Activated CD4-positive, alpha-beta T cell treated with anti-CD3 and anti-CD28 coated beads, Interleukin-2, Interleukin-4, amounts not matched to agents 100 ng/mL and 50 ng/mL, durations not matched to agents 16 hours and 8 hours (primary cell): ENCODE data around the gene TCERG1L.

Source experiments
- DNase-seq: peaks from one replicate; pipeline ENCODE4 v3.0.0-alpha.2; 2020; ENCODE audit warnings: low spot score

The TCERG1L gene

DNA sequence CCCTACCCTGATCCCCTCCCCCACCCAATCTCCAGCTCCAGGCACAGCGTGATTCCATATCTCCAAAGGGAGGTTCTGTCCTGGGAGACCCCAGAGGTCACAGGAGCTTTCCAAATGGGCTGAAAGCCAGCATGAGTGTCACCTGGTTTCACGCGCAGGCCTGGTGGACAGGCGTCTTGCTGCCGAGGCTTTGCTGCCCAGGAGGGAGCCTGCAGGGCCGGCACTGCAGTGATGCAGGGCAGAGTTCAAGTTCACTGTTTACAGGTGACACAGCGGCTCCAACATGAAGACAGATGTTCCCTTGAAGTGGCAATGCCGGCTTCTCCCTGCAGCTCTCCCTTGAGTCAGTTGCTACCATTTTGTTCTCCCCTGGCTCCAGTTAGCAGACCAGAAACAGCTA, 104.3 kb downstream of the TCERG1L start:
- DNase-seq: no peak

DNA sequence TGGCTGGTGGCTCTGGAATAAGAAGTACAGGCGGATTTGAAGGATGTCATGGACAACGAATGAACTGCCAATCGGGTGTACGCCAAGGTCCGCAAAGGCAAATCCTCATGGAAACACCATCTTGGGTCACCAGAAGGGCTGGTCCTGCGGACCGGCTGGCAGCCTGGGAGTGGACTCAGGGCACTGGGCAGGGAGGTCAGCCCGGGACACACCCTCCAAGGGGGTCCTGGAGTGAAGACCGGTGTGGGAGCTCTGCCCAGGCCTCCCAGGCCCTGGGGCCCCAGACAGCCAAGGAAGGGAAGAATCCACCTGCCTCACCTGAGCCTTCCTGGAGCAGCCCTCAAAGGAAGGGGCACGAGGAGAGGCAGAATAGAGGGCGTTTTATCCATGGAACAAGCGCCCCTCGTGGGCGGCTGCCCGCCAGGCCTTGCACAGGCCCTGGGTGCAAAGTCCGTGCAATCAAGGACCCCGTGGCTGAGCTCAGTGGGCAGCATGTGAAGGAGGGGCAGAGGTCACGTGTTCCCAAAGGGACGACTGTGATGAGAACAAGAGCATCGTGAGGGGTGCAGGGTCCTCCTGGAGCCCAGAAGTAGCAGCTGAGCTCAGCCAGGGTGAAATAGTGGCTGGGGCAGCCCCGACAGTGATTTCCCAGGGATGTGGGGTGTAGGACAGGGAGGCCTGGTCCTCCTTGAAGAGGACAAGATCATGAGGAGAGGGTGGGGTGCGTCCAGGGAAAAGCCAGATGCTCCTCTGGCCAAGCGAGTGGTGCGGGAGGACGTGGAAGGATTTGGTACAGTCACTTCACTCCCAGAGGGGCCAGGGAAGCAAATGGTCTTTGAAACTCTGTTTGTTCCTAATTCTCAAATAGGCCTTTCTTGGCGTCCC, 105.2 kb downstream of the TCERG1L start:
- DNase-seq: no peak

DNA sequence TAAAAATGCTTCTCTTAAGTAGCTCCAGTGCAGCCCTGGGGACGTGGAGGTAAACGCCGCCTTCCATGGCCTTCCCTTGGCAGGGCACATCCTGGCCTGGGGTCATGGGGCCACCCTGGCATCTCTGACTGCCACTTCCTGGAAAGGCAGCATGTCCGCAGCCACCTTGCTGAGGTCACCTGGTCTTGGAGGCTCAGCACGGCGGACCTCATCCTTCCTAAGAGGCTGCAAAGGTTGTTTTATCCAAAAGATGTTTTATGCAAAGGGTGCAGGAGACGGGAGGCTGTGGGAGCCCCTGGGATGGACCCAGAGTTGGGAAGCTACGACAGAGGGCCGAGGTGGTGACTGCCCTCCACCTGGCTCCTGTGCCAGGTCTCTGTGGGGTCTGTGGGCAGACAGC, 106.0 kb downstream of the TCERG1L start:
- no peak for DNase-seq

DNA sequence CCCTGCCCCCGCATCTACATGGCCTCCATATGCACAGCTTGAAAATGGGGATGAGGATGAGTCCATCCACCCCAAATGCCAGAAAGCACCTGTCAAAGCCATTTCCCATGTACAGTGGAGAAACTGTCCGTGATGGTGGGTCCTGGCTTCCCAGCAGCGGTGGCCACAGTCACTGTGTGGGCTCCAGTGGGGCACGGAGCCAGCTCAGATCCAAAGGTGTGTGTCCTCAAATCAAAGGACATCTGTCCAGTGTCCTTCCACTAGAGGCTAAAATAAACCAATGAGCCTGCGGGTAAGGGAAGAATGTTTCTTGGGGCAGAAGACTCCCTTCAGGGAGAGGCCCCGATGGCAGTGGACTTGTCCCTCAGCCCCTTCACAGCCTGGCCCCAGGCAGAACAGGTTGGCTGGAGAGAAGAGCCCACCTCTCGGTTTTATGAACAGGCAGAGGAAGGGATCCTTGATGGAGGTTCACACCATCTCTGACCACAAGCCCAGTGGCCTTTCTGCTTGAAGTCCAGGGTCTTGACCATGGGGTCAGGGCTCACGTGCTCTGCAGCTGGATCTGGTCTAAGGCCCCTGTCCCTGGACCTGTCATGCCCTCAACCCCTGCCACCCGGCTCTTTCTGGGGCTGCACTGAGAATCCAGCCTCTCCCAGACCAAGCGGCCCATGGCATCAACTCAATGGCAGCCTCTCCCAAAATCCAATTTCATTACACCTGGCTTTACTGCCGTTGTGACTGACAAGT, 106.9 kb downstream of the TCERG1L start:
- no peak for DNase-seq

DNA sequence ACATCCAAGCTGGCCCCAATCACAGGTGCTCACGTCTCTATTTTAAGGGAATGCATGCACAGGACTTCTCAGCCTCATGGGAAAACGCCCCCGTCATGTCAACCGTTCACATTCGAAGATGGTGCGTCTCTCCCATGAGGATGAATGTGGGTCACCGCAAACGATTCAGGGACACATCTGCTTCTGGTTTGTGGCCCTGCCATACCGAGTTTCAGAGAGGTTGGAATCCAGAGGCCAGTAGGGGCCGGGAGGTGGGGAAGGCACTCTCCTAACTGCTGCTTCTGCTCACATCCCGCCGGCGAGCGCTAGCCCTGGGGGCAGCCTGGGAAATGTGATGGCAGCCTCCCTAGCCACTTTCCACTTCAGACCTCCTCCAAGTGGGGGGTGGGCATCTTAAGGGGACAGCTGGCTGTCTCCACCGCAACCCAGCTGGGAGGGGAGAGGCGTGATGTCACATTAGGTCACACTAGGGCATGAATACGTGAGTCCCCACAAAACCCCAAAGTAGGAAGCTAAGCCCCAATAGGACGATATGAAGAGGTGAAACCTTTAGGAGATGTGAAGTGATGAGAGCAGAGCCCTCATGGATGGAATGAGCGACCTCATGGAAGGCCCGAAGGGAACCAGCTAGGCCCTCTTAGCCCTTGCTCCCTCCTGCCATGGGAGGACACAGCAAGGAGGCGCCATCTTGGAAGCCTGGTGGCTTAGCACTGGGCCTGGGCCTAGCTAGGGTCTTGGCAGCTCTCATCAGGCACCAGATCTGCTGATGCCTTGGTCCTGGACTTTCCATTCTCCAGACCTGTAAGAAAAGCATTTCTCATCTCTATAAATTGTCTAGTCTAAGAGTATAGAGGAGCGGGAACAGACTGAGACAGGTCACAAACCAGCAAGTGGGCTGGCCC, 107.8 kb downstream of the TCERG1L start:
- no peak for DNase-seq

DNA sequence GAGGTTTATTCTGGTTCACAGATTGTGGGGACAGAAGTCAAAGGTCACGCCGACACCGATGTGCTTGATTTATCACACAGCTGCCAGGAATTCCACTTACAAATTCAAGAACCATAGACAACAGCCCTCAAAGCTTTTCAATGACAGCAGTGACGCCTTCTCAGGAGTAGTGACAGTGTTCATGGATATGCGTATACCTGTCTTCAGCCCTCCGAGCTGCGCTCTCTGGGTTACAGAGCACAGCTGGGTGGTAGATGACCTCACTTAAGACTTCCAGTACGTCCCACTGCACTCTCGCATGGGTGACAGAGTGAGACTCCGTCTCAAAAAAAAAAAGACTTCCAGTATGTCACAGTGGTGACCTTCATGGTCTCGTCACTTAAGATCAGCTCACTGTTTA, 108.5 kb downstream of the TCERG1L start:
- no peak for DNase-seq

DNA sequence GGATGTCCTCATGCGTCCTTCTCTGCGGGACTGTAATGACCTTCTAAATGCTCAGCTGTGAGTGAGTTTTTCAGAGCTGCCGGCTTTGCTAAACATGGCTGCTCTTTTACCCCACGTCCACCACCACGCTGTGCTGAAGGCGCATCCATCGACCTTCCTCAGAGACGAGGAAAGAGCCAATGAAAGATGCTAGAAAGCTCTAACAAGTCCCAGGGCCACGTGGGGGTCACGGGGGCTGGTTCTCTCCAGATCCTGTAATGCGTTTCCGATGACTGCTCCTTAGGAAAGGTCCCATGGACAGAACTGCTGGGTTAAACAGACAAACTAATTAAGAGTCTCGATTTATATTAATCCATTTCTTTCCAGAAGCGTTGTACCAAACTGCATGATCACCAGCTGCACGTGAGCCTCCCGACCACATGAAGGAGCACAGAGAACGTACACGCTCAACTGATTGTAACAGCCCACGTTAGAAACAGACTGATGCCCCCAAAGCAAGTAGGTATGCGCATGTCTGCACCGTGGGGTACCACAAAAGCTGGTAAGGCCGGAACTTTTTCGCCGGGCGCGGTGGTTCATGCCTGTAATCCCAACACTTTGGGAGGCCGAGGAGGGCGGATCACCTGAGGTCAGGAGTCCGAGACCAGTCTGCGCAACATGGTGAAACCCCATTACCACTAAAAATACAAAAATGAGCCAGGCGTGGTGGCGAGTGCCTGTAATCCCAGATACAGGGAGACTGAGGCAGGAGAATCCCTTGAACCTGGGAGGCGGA, 109.6 kb downstream of the TCERG1L start:
- no peak for DNase-seq

DNA sequence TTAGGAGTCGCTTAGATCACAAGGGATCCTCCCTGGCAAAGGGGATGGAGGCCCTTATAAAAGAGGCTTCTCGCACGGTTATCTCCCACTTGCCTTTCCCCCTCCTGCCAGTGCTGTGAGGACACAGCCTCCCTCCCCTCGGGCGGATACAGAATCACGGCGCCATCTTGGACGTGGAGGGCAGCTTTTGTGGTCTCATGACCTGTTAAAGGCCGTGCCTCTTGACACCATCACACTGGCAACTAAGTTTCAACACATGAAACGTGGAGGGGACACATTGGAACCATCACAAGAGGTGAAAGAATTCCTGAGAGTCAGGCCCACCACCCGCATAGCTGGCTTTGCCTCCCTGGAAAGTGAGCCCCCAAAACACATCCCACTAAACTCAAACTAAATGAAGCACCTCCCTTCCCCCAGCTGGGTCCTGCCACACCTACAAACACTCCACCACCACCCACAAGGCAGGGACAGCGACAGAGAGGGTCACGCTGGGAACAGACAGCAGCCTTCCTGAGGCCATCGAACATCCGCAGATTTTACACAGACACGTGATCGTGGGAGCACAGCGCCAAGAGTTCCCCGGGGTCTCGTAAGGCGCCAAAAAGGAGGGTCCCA, 110.6 kb downstream of the TCERG1L start:
- no peak for DNase-seq

DNA sequence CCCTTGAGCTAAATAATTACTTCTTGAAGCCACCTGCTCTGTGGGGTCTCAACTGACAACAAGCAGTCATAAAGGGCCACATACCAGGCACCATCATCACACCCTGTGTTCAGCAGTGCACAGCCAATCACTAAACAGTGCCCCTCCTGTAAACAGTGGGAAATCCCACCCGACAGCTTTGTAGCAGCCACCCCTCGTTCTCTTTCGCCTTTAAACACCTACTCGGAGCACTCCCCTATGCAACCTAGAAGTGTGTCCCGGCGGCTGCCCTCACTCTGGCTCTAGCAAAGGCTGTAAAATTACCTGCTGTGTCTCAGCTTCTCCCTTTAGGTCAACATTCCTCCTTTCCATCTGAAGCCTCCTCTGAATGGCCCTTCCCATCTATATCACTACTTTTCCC, 111.9 kb downstream of the TCERG1L start:
- DNase-seq: no peak

DNA sequence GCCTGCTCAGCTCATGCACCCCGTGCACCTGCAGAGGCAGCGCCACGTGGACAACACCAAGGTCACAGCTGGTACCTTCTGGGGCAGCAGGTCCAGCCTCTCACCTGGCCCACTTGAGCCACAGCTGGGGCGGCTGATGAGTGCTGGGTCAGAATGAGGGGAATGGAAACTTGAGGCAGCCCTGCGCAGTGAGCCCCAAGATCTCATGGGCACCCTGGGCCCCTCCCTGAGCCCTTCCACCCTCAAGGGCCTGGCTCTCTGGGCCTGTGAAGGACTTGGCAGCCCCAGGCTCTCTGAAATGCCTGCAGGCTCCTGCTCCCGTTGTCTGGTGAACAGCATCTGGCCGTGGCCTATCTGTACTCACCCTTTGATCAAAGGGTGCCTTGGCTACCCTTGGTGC, 112.7 kb downstream of the TCERG1L start:
- DNase-seq: no peak

DNA sequence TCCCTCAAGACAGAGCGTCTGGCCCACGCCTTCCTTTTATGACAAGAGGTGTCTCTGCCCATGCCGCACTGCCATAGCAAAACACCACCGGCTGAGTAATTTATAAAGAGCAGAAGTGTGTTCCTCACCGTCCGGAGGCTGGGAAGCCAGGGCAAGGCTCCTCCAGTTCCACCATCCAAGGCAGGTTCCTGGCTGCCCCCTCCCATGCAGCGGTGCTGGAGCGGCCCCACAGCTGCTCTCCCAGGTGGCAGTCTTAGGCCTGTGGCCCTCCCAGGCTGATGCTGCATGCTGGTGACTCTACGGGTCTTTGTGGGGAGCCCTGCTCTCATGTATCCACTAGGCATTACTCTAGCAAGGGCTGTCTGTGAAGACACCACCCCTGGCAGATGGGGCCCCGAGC, 113.1 kb downstream of the TCERG1L start:
- no peak for DNase-seq

DNA sequence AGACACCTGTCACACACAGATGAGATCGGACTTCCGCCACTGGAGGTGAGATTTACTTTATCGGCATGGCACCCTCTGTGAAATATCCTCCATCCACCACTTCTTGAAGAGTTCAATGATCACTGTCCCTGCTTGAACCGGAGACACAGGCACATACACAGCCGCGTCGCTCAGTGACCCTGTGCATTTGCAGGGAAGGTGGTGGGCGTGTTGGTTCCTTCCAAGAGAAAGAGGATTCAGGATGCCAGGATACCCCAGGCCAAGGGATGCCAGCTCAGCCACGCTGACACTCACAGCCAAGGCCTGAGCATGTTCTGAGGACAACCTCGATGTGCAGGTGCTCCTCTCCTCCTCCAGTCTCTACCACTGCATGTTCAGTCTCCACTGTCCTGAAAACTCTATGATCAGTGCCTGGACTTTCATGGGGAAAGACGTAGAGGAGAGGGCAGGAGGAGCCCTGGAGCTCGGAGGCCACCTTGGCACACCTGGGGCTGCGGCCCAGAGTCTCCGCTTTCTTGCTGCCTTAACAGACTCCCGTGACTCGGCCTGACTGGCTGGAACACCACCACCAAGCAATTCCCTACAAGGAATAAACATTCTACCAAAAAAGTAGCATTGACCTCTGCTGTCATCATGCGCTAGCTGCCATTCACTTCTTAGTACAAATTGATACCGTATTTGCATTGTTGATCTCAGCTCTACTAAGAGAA, 115.2 kb downstream of the TCERG1L start:
- no peak for DNase-seq

DNA sequence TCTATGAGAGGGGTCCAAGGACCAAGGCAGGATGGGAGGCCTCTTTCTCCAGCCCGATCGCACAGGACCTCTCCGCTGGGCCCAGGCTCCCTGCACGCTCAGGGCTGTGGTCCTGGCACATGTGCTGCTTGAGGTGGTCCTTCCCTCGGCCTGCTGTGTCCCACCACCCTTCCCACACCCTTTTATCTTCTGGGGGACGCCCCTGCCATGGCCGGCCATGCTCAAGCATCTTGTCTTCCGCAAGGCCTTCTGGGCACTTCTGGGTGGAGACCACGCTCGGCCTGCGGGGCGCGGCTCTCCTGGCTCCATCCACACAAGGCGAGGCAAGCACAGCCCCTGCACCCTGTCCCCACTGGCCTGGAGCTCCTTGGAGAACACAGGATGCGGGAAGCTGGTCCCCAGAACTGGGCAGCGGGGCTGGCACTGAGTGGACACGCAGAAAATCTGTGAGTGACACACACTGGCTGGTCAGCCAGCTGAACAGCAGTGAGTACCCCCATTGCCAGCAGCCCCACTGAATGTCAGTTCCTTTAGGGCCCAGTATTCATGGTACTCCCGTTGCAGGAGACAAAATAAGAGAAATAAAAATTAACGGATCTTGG, 115.9 kb downstream of the TCERG1L start:
- no peak for DNase-seq

DNA sequence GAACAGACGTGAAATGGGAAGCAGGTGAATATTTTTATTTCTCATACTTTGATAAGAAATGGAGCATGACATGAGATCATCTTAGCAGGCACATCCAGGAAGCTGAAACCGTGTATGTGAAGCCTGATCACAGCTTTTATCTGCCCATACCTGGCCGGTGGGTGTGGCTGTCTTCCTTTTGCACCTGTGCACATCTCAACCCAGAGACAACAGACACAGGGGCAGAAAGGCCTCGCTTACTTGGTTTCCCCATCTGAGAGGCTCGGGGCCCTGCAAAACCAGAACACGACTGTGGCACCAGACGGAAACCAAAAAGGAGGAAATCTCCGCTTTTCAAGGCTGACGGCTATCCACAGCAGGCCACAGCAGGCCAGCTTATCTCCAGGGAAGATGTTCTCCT, 116.4 kb downstream of the TCERG1L start:
- no peak for DNase-seq

DNA sequence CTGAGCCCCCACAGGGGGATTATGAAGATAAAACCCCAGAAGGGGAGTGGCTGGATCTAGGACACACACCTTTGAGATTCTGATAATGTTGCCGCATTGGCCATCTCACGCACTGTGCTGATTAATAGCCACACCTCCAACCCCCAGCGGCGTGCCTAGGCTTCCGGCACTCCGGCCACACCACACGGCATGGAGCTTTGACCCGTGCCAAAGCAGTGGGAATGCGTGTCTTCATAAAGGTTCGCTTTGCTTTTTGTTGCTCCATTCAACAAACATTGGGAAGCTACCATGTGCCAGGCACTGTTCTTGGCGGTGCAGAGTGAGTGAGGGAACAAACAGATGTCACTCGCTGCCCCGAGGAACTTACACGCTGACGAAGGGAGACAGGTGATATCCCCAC, 117.6 kb downstream of the TCERG1L start:
- no peak for DNase-seq

DNA sequence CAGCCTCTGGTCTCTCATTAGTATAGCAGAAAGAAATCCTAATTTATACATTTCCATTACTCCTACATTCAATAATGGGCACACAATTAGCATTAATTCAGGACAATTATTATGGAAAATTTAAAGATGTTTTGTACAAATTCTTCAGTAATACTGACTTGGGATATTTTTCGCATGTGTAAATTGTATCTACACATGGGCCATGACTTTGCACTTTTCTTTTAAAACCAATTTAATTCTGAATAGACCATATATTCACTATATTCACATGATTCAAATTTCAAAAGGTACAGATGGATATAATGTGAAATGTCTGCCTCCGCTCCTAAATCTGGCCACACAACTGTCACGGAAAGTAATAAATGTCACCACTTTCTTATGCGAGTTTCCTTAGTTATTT, 123.0 kb downstream of the TCERG1L start:
- no peak for DNase-seq

DNA sequence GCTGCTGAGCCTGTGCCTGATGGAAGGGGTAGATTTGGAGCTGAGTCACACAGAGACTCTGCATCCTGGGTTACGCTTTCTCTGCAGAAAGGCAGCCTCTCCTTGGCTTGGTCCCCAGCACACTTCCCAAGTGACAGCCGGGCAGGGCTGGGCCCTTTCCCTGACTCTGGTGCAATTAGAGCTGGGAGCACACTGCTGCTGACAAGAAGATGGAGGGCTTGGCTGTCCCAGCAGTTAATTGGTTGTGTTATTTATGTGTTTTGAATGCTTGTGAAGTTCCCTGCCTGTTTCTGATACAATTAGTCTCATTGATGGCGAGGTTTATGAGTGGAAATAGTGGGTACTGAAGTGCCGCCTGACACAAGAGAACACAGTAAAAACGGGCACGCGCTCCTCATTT, 123.6 kb downstream of the TCERG1L start:
- DNase-seq: no peak

DNA sequence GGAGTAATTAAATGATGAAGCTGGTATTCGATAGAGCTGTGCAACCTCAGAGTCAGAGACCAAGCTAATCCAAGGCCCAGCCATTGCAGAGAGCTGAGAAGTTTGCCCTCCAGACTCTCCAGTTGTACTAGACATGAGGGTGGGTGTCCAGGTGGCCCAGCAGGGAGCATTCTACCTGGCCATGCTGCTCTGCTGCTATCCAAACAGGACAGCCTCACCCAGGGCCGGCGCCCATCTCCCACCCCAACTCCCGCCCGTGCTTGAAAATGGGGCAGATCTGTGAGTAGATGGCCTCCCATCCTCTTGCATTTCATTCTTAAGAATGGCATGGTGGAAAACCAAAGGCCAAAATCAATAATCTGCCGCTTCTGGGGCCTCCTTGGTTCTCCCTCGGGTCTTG, 124.2 kb downstream of the TCERG1L start:
- no peak for DNase-seq

DNA sequence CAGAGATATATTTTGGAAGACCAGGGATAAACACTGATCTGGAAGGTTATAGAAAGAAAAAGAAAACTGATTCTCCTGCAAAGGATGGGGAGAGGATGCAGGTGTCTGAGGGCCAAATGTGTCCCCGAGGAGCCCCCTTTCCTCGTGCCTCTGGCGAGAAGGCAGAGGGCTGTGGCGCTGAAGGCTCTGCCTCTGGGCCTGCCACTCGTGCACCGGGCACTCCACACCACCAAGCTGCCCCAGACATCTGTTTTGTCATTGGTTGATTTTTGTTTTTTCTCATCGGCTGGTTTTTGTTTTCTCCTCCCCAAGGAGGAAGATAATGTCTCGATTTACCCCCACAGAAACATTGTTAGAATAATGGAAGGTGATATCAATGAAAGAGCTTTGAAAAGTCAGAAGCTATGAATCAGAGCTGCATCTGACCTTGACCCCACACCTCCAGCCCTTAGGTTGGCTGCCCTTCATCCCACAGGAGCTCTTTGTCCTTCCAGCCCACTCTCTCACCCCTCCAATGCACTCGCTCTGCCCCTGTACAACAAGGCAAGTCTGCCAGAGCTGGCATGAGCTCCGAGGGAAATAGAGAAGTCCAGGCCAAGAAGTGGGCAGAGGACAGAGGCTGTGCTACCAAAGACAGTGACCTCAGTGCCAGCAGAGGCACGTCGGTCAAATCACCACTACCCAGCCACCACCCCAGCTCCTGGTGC, 124.8 kb downstream of the TCERG1L start:
- no peak for DNase-seq

DNA sequence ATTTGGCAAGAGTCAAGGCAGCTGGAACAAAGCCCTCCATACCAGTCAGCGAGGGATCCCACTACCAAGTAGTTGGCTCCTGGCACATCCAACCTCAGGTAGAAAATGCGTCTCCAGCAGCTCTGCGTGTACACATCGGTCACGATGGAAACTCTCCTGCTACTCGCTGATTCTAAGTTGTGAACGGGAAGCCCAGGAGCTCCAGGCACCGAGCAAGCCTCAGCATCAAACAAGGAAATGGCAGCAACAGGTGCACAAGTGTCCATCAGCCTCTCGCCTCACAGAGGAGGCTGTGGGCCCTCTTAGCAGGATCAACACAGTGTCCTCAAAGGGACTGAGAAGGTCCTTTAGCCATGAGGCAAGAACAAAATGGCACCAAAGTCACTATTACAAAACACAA, 127.0 kb downstream of the TCERG1L start:
- no peak for DNase-seq
